Non-pigmented ciliary epithelial cell (primary cell): ENCODE results near the gene ERC2.
A peak's percentile ranks its signal among the peaks of the same experiment; 100 is the strongest.
"Not testable (repeated sequence)": the region's sequence is repeated elsewhere in the genome, so short reads cannot be mapped to it uniquely, and the experiment has no call there.

Source experiments
- DNase-seq: peaks from one replicate; pipeline ENCODE4 v3.0.0-alpha.2; 2010; ENCODE audit warnings: low read depth

ERC2 gene

GRCh38 chr3:56060521-56061278 is 407.6 kb downstream of the ERC2 start:
- DNase-seq, result no peak

- DNase-seq, result no peak
These were observed 408.5 kb downstream of the ERC2 start for GRCh38 chr3:56059731-56060130.

- DNase-seq, result no peak
These were observed 412.3 kb downstream of the ERC2 start for GRCh38 chr3:56055951-56056350.

- no peak for DNase-seq
These were observed 412.7 kb downstream of the ERC2 start for GRCh38 chr3:56055546-56055945.

DNA sequence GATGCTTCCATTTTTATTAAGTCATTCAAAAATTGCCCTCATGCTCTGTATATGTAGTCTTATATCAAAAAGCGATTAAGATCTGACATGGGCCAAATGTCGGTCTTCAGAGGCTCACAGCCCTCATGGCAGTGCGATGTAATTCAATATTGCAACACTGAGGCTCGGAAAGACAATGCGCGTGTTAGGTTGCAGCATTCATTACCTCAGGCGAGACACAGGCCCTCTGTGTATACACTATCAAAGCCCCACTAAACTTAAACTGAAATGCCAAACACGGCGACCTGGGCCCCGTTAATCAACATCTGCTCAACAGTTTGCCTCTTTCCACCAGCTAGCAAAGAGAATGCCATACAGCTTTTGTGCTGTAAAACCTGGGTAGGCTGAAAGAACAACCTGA is 413.4 kb downstream of the ERC2 start:
- no peak for DNase-seq

DNA sequence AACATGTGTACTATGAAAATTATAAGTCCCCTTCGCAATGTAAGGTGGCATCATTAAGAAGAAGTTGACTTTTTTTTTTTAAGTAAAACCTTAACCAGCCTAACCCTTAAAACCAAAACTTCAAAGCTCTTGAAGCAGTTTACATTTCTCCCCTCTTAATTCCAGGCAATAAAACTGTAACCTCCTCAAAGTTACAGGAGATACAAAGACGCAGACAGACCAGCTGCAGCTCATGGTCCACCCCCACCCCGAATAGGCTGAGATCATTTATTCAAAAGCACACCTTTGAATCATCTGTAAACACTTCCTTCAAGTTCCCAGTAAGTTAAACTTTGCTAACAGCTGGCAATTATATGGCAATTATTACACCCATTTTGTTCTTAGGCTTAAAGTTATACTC is 414.5 kb downstream of the ERC2 start:
- DNase-seq, result no peak

GRCh38 chr3:56052188-56052587 is 416.1 kb downstream of the ERC2 start:
- no peak for DNase-seq

GRCh38 chr3:56051052-56051451 is 417.2 kb downstream of the ERC2 start:
- no peak for DNase-seq

- no peak for DNase-seq
These were observed 419.3 kb downstream of the ERC2 start for GRCh38 chr3:56048946-56049345.

DNA sequence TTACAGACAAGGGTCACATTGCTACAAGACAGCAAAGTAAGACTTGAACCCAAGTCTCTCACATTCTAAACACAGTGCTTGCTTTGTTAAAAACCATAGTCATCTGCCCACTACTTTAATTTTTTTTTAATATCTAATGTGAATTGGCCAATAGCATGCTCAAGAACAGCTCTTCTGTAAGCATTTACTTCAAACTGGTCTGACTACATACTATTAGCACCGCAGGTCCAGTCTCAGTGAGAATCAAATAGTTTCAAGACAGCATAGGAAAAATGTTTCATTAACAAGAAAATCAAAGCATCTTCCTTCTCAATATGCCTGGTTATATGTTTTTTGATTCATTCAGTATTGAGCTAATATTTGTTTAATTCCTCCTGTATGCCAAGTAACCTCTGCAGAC is 419.9 kb downstream of the ERC2 start:
- no peak for DNase-seq

- DNase-seq, result peak; percentile 19
These were observed 425.8 kb downstream of the ERC2 start for GRCh38 chr3:56042326-56042951.

- DNase-seq, result no peak
These were observed 442.9 kb downstream of the ERC2 start for GRCh38 chr3:56025326-56025725.

DNA sequence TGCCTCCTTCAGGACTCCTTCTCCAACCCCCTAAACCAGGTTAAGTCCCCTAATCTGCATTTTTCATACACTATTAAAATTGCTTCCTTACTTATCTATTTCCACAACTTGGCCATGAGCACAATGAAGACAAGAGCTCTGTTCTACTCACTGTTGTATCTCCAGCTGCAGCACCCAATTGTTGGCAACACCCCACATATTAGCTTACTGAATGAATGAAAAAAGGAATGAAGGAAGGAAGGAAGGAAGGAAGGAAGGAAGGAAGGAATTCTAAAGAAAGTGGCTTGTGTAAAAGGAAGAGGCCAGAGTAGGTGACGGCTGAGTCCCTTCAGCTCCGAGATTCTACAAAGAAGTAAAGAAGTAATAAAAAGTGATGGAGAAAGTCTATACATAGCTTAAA is 444.7 kb downstream of the ERC2 start:
- DNase-seq, result no peak

GRCh38 chr3:56022619-56023018 is 445.6 kb downstream of the ERC2 start:
- no peak for DNase-seq

GRCh38 chr3:56019490-56020146 is 448.6 kb downstream of the ERC2 start:
- no peak for DNase-seq

GRCh38 chr3:56015374-56015773 is 452.9 kb downstream of the ERC2 start:
- DNase-seq, result not testable (repeated sequence)

DNA sequence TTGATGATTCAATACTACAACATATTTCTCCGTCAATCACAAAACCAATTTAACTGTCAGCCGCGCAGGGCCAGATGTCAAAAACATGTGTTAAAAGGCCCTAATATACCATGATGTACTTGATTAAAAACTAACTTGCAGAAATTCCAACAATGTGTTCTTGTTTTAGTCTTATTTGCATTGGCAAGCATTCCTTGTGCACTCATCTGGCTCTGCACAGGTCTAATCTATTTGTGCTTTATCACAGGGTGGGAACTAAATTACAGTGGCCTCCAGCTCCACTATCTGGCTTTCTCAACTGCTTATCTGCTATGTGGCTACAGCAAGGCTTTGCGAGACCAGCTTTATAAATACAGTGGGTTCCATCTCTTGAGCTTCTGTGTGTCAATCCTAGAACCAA is 455.5 kb downstream of the ERC2 start:
- DNase-seq, result no peak

GRCh38 chr3:56005196-56005805 is 463.0 kb downstream of the ERC2 start:
- DNase-seq, result peak; percentile 19

DNA sequence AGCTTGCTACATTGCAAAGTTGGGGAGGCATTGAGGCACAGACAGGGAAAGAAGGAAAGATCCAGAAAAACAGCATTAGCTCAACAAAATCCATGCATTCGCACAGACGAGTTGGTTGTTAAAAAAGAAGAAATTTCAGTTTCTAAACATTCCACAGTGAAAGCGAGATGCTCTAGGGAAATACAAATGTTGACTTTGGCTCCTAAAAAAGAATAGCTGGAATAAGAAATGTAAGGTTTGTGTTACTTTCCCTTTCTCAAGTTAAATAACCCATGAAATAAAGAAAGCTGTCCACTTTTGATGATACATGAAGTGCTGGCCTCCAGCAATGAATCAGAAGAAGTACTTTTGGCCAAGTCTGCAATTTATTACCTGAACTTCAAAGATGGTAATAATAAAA is 465.1 kb downstream of the ERC2 start:
- DNase-seq, result no peak

GRCh38 chr3:56001991-56002390 is 466.3 kb downstream of the ERC2 start:
- DNase-seq, result no peak

- DNase-seq, result no peak
These were observed 466.7 kb downstream of the ERC2 start for GRCh38 chr3:56001537-56001936.

- DNase-seq, result no peak
These were observed 478.9 kb downstream of the ERC2 start for GRCh38 chr3:55989366-55989765.

DNA sequence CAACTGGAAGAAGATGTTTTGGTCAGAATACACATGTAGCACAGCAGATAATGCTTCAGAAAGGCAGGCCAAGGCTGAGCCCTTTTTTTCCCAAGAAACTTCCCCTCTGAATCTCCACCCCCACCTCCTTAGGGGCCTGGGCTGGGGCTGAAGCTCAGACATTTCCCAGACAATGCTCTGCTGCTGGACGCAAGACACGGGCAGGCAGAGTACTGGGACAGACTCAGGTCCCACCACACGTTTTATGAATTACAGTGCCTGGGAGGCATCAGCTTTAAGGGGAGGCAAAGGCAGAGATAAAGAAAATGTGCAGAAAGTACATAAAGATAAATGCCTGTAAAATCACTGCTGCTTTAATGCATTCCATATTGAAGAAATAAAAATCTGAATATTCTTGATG is 479.4 kb downstream of the ERC2 start:
- no peak for DNase-seq
